H1 (cell line): Measurements from ENCODE around the gene ADH1C. TPM values are rescaled to one million over a fixed set of nuclear protein-coding genes. Genes with fewer than 3 reads are reported as not detected.

Source experiments
- CTCF ChIA-PET: fragments of 300-600 bp; sonication (Branson Sonifier 250); formaldehyde crosslinking; loops from one replicate; lab custom pipeline; 2021; ENCODE audit not compliant: partially characterized antibody; lab: Charles Lee
- POLR2A ChIA-PET: fragments of 300-600 bp; sonication (Branson Sonifier 250); formaldehyde crosslinking; loops from one replicate; lab custom pipeline; 2021; ENCODE audit warnings: inconsistent platforms; ENCODE audit not compliant: partially characterized antibody; lab: Charles Lee
- DNase-seq, 2 experiments: peaks; one replicate each; pipeline versions ENCODE4 v3.0.0 to v3.0.0-alpha.2; 2010 to 2022; ENCODE audit warnings: low spot score in 2 of 2, low read depth in 1 of 2, mixed read lengths in 1 of 2
- FAIRE-seq: peaks from 2 replicates; lab custom pipeline; 2011; peaks lifted over from hg19 to GRCh38; lab: Jason Lieb, UNC
- H2AFZ ChIP-seq: 2 replicates; pipeline ENCODE4 v1.8.1; 2012; ENCODE audit warnings: low read length, inconsistent platforms
- H2AK5ac ChIP-seq: 2 replicates; pipeline ENCODE4 v1.6.1; 2013; ENCODE audit warnings: low read depth, low read length
- H2BK120ac ChIP-seq: replicated peaks from 2 replicates; pipeline ENCODE3; 2013; ENCODE audit warnings: low read depth, low read length, inconsistent platforms
- H2BK12ac ChIP-seq: 2 replicates; pipeline ENCODE4 v1.6.1; 2013; ENCODE audit warnings: low read depth, low read length
- H2BK15ac ChIP-seq: 2 replicates; pipeline ENCODE4 v1.6.1; 2013; ENCODE audit warnings: low read length
- H2BK20ac ChIP-seq: 2 replicates; pipeline ENCODE4 v1.6.1; 2013; ENCODE audit warnings: low read length
- H2BK5ac ChIP-seq: 2 replicates; pipeline ENCODE4 v1.6.1; 2013; ENCODE audit warnings: low read depth, low read length
- H3K14ac ChIP-seq: 2 replicates; pipeline ENCODE4 v1.6.1; 2013; ENCODE audit warnings: inconsistent platforms; ENCODE audit not compliant: insufficient read length
- H3K18ac ChIP-seq: 2 replicates; pipeline ENCODE4 v1.6.1; 2013; ENCODE audit warnings: low read length; ENCODE audit errors: extremely low read depth
- H3K23ac ChIP-seq: 2 replicates; pipeline ENCODE4 v1.6.1; 2013; ENCODE audit warnings: inconsistent platforms; ENCODE audit not compliant: insufficient read length
- H3K23me2 ChIP-seq: 2 replicates; pipeline ENCODE4 v1.6.1; 2013; ENCODE audit warnings: low read depth, low read length
- H3K27ac ChIP-seq: 2 replicates; pipeline ENCODE4 v1.6.1; 2011; ENCODE audit warnings: low read depth, low read length, inconsistent platforms
- H3K27me3 ChIP-seq, 4 experiments: replicated peaks in 1 of 4; 1 replicate in 1 of 4; 2 replicates in 3 of 4; pipeline versions ENCODE4 v1.6.1 to v1.8.1; 2011 to 2013; ENCODE audit warnings: low read length in 3 of 4, mild to moderate bottlenecking in 3 of 4, inconsistent platforms in 2 of 4, mixed read lengths in 2 of 4, moderate library complexity in 1 of 4; ENCODE audit not compliant: control insufficient read depth in 3 of 4, insufficient read depth in 3 of 4; ENCODE audit errors: extremely low read depth in 1 of 4
- H3K36me3 ChIP-seq, 4 experiments: 2 replicates each; pipeline versions ENCODE4 v1.6.1 to v1.8.1; 2011 to 2013; ENCODE audit warnings: mild to moderate bottlenecking in 4 of 4, low read length in 3 of 4, moderate library complexity in 2 of 4, control low read depth in 1 of 4, inconsistent platforms in 1 of 4; ENCODE audit not compliant: insufficient read depth in 4 of 4, control insufficient read depth in 2 of 4
- H3K4ac ChIP-seq: replicated peaks from 2 replicates; pipeline ENCODE3; 2013; ENCODE audit warnings: low read length, low read depth, mixed read lengths, inconsistent platforms; ENCODE audit not compliant: insufficient read length
- H3K4me1 ChIP-seq, 4 experiments: replicated peaks in 1 of 4; 1 replicate in 1 of 4; 2 replicates in 3 of 4; pipeline versions ENCODE4 v1.6.1 to v1.8.1; 2011 to 2013; ENCODE audit warnings: low read length in 3 of 4, inconsistent platforms in 2 of 4, mixed read lengths in 1 of 4; ENCODE audit not compliant: insufficient read depth in 4 of 4, control insufficient read depth in 3 of 4
- H3K4me2 ChIP-seq, 2 experiments: 2 replicates each; pipeline versions ENCODE4 v1.6.1 to v1.8.1; 2011 to 2013; ENCODE audit warnings: low read depth in 2 of 2, low read length in 2 of 2, control low read depth in 1 of 2, inconsistent platforms in 1 of 2, mild to moderate bottlenecking in 1 of 2; ENCODE audit not compliant: insufficient read depth in 1 of 2
- H3K4me3 ChIP-seq, 4 experiments: fragments of 200-600, 300-600 bp in 1 of 4; sonication (generic), shearing (Covaris generic), sonication (Bioruptor Twin) in 1 of 4; 2 replicates each; pipeline versions ENCODE4 v1.5.1 to v1.8.1; 2011 to 2016; ENCODE audit warnings: low read length in 4 of 4, low read depth in 3 of 4, control low read depth in 2 of 4, inconsistent platforms in 2 of 4, mild to moderate bottlenecking in 2 of 4, mixed read lengths in 1 of 4, moderate library complexity in 1 of 4; ENCODE audit not compliant: insufficient read depth in 2 of 4; ENCODE audit errors: extremely low read depth in 1 of 4
- H3K56ac ChIP-seq: replicated peaks from 2 replicates; pipeline ENCODE3; 2013; ENCODE audit warnings: low read depth, mild to moderate bottlenecking, mixed read lengths, low read length, inconsistent platforms; ENCODE audit not compliant: insufficient read length
- H3K79me1 ChIP-seq: 2 replicates; pipeline ENCODE4 v1.6.1; 2013; ENCODE audit warnings: low read depth, low read length, control low read depth
- H3K79me2 ChIP-seq, 2 experiments: 2 replicates each; pipeline versions ENCODE4 v1.6.1 to v1.8.1; 2012 to 2013; ENCODE audit warnings: low read length in 2 of 2, mild to moderate bottlenecking in 2 of 2, inconsistent platforms in 1 of 2; ENCODE audit not compliant: insufficient read depth in 2 of 2, control insufficient read depth in 1 of 2
- H3K9ac ChIP-seq, 4 experiments: replicated peaks in 1 of 4; 1 replicate in 1 of 4; 2 replicates in 3 of 4; pipeline versions ENCODE4 v1.6.1 to v1.8.1; 2011 to 2013; ENCODE audit warnings: low read depth in 3 of 4, low read length in 3 of 4, control low read depth in 2 of 4, mild to moderate bottlenecking in 2 of 4, moderate library complexity in 2 of 4, inconsistent platforms in 1 of 4; ENCODE audit errors: extremely low read depth in 1 of 4
- H3K9me3 ChIP-seq, 2 experiments: 2 replicates each; pipeline versions ENCODE4 v1.6.1 to v1.8.1; 2012 to 2013; ENCODE audit warnings: mild to moderate bottlenecking in 2 of 2, moderate library complexity in 2 of 2, control low read depth in 1 of 2, inconsistent platforms in 1 of 2, low read depth in 1 of 2, low read length in 1 of 2, mixed read lengths in 1 of 2; ENCODE audit not compliant: insufficient read depth in 2 of 2
- H4K20me1 ChIP-seq, 2 experiments: replicated peaks in 1 of 2; 2 replicates each; pipeline versions ENCODE3 to v1.8.1; 2011 to 2013; ENCODE audit warnings: inconsistent platforms in 2 of 2, low read length in 2 of 2, mild to moderate bottlenecking in 1 of 2; ENCODE audit not compliant: insufficient read depth in 2 of 2, control insufficient read depth in 1 of 2
- H4K5ac ChIP-seq: 2 replicates; pipeline ENCODE4 v1.6.1; 2013; ENCODE audit warnings: low read length, low read depth, mixed read lengths, inconsistent platforms; ENCODE audit not compliant: insufficient read length
- H4K8ac ChIP-seq: 2 replicates; pipeline ENCODE4 v1.8.0; 2013; ENCODE audit warnings: mild to moderate bottlenecking, moderate library complexity, low read length, inconsistent platforms; ENCODE audit not compliant: insufficient read depth; ENCODE audit errors: extremely low read depth
- H4K91ac ChIP-seq: replicated peaks from 2 replicates; pipeline ENCODE3; 2013; ENCODE audit warnings: low read length, mixed read lengths, inconsistent platforms; ENCODE audit not compliant: insufficient read length
- BACH1 ChIP-seq: IDR thresholded peaks from 2 replicates; pipeline ENCODE4 v1.6.1; 2012; ENCODE audit warnings: low read length, improper control_type of control experiment
- BCL11A ChIP-seq, 2 experiments: IDR thresholded peaks; one replicate each; pipeline ENCODE4 v1.6.1; 2011; ENCODE audit warnings: low read depth in 2 of 2, low read length in 2 of 2, mild to moderate bottlenecking in 2 of 2
- EZH2 ChIP-seq: fragments of 200-600 bp; sonication (generic); IDR thresholded peaks from 2 replicates; pipeline ENCODE4 v1.7.1; 2012; ENCODE audit warnings: low read depth, mild to moderate bottlenecking, moderate library complexity, low read length, inconsistent platforms; ENCODE audit not compliant: severe bottlenecking
- KDM1A ChIP-seq: fragments of 200-600, 300-600 bp; sonication (generic); IDR thresholded peaks from 2 replicates; pipeline ENCODE4 v1.7.1; 2016; ENCODE audit warnings: mild to moderate bottlenecking, low read length, borderline replicate concordance
- NANOG ChIP-seq: IDR thresholded peaks from 2 replicates; pipeline ENCODE4 v1.6.1; 2011; ENCODE audit warnings: low read length, low read depth, mild to moderate bottlenecking, inconsistent platforms; ENCODE audit not compliant: insufficient read depth, poor library complexity, severe bottlenecking
- RXRA ChIP-seq: IDR thresholded peaks from 2 replicates; pipeline ENCODE4 v1.6.1; 2011; ENCODE audit warnings: low read depth, mild to moderate bottlenecking, low read length, moderate library complexity; ENCODE audit not compliant: insufficient read depth
- SP1 ChIP-seq: IDR thresholded peaks from 2 replicates; pipeline ENCODE4 v1.6.1; 2011; ENCODE audit warnings: low read depth, low read length
- TAF1 ChIP-seq: IDR thresholded peaks from 2 replicates; pipeline ENCODE4 v1.6.1; 2011; ENCODE audit warnings: mild to moderate bottlenecking, low read depth, low read length
- TAF7 ChIP-seq: optimal IDR thresholded peaks from 2 replicates; pipeline ENCODE3; 2011; ENCODE audit warnings: low read depth, mild to moderate bottlenecking, inconsistent platforms, low read length, moderate library complexity, borderline replicate concordance
- ZNF274 ChIP-seq: IDR thresholded peaks from 2 replicates; pipeline ENCODE4 v1.7.0; 2012; ENCODE audit warnings: low read length, borderline replicate concordance; ENCODE audit errors: extremely low read depth
- polyA plus RNA-seq, 7 experiments: library from polyadenylated mRNA; depleted of rRNA in 3 of 7; stranded (reverse) in 5 of 7; unstranded in 2 of 7; fragments of >200 nt in 5 of 7; fragments of 200-250 nt in 2 of 7; gene quantifications; 1 replicate in 5 of 7; 2 replicates in 1 of 7; 4 replicates in 1 of 7; pipeline versions ENCODE4 v1.2.1 to v1.2.3, GENCODE V29; 2011 to 2013; ENCODE audit warnings: missing spikeins in 2 of 7, mixed read lengths in 2 of 7
- total RNA-seq: library from RNA; stranded (reverse); fragmentation: NEBNext Ultra II Directional; extraction: Animal tissue kit (Norgen Biotek cat#: 25700); gene quantifications from 2 replicates; pipeline ENCODE4 v1.2.1, GENCODE V29; 2021

Gene ADH1C
- total and polyA plus RNA-seq, 2 of the 8 experiments (the other 6 are each of a cell fraction or from before 2014, with no cell fraction given), result not detected

DNA sequence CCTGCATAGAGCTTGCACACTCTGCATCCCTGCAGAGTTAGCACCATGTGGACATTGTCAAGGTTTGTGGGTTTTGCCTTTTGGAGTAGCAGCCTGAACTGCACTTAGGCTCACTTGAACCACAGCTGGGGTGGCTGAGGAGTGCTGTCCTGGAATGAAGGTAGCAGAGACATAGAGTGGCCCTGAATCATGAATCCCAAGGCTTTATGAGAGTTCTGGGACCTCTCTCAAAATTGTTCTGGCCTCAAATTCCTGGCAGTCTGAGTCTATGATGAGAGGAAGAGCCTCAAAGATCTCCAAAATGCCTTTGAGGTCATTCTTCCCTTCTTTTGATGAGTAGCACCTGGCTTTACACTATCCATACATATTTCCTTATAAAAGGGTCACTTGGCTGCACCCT, 37.1 kb upstream of the ADH1C start:
- Histone ChIP-seq H4K91ac (no peak overlapping the region), H3K4me2 (no peak overlapping the region), H3K14ac (no peak overlapping the region), H4K5ac (no peak overlapping the region), H3K4me3 (no peak overlapping the region), H2AFZ (no peak overlapping the region), H3K9me3 (no peaks in the 10 kb centered on the region), H3K27ac (no peak overlapping the region), H4K8ac (no peak overlapping the region), H3K4ac (no peak overlapping the region), H3K79me2 (no peaks in the 10 kb centered on the region), H4K20me1 (no peaks in the 10 kb centered on the region), H2BK12ac (no peak overlapping the region), H3K23ac (no peak overlapping the region), H3K27me3 (no peaks in the 10 kb centered on the region), H3K36me3 (no peaks in the 10 kb centered on the region), H2AK5ac (no peak overlapping the region), H2BK15ac (no peak overlapping the region), H3K56ac (no peak overlapping the region), H3K4me1 (no peaks in the 10 kb centered on the region), H3K79me1 (no peaks in the 10 kb centered on the region), H2BK20ac (no peak overlapping the region), H3K23me2 (no peaks in the 10 kb centered on the region), H2BK120ac (no peak overlapping the region), H2BK5ac (no peak overlapping the region), H3K18ac (no peak overlapping the region), H3K9ac (no peak overlapping the region)
- FAIRE-seq, result no peak
- ChIA-PET CTCF (interaction anchor here (1.2 to 3.2 kb wide), 2 partner anchors 11 to 334 kb away, joined by 3 to 20 read pairs; no protein-coding TSS in a partner anchor), POLR2A (interaction anchor here (1.1 kb wide), 1 partner anchor 301 kb away, joined by 3 read pairs; the partner anchor contains the start of gene ADH5)
- no peak for TF ChIP-seq SP1
- no peak for TF ChIP-seq EZH2
- TF ChIP-seq TAF7, result no peak
- no peak for TF ChIP-seq BACH1
- TF ChIP-seq KDM1A, result no peak
- no peak for TF ChIP-seq BCL11A (IDR thresholded peaks at IDR 0.05; ENCODE audit: low read depth in 2 of 2, low read length in 2 of 2)
- no peak for TF ChIP-seq TAF1
- TF ChIP-seq RXRA, result no peak
- no peak for TF ChIP-seq ZNF274
- no peak for TF ChIP-seq NANOG
- no peak for DNase-seq
